Measurements from ENCODE around the gene FKRP. TPM values are rescaled to one million over a fixed set of nuclear protein-coding genes. Genes with fewer than 3 reads are reported as not detected.

The FKRP gene
- total and polyA plus RNA-seq, 3 donors from 2014 or later: 22.9 to 37.2 (median 33.0) TPM

DNA sequence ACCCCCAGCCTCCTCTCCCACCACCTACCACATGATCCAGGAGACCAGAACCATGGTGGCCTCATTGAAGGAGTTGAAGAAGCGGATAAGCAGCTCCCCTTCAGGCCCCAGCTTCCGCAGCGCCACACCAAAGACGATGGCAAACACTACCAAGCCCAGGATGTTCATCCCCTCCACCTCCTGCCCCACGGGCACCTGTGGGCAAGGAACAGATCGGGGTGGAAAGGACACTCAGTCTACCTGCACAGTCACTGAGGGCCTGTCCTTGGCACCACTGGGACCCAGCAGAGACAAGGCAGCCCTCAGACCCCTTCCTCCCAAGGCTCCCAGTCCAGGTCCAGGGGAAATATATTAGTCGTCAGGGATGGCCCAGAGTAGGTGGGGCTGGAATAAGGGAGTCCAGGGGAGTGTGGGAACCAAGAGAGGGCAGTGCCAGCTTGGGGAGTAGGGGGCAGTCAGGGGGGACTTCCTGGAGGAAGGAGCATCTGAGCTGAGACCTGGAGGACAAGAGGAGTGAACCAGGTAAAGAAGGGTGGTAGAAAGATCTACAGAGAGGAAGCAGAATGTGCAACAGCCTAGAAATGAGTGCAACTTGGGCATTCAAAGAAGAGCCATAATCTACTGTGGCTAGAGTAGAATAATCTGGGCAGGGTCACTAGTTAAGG is 36.6 kb downstream of the FKRP start:
- 93 to 100% methylated on average over 1 to 7 of the region's 7 CpGs for WGBS, 2 donors
- H3K4me1 ChIP-seq: peaks cover 31% of the 10 kb centered on the region
- DNase-seq: no peak
- no peak overlapping the region for H3K4me3 ChIP-seq
- intact Hi-C loops (cut with DNase I; ENCODE audit: low total_unique reads): no loop called here
- TF ChIP-seq, protein P1, sequence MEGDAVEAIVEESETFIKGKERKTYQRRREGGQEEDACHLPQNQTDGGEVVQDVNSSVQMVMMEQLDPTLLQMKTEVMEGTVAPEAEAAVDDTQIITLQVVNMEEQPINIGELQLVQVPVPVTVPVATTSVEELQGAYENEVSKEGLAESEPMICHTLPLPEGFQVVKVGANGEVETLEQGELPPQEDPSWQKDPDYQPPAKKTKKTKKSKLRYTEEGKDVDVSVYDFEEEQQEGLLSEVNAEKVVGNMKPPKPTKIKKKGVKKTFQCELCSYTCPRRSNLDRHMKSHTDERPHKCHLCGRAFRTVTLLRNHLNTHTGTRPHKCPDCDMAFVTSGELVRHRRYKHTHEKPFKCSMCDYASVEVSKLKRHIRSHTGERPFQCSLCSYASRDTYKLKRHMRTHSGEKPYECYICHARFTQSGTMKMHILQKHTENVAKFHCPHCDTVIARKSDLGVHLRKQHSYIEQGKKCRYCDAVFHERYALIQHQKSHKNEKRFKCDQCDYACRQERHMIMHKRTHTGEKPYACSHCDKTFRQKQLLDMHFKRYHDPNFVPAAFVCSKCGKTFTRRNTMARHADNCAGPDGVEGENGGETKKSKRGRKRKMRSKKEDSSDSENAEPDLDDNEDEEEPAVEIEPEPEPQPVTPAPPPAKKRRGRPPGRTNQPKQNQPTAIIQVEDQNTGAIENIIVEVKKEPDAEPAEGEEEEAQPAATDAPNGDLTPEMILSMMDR (IDR thresholded peaks at IDR 0.05): no peak
- no peak for TF ChIP-seq POLR2A (IDR thresholded peaks at IDR 0.05)
- no peak overlapping the region for H3K27ac ChIP-seq
- H3K27me3 ChIP-seq: no peaks in the 10 kb centered on the region
- no peaks in the 10 kb centered on the region for H3K9me3 ChIP-seq
- no peaks in the 10 kb centered on the region for H3K36me3 ChIP-seq (ENCODE audit: low read depth, missing control alignments)

DNA sequence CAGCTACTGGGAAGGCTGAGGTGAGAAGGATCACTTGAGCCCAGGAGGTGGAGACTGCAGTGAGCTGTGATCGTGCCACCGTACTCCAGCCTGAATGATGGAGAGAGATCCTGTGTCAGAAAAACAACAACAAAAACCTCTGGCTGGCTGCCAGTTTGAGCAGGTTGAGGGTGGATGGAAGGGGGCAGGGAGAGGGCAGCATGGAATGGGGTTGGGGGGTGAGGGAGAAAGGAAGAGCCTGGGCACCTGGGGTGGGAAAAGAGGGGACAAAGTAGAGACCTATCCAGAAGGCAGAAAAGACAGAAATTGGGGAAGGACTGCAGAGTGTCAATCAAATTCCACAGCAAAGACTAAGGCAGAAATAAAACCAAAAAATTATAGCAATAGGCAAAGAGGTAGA is 37.8 kb downstream of the FKRP start:
- DNase-seq: no peak
- no peaks in the 10 kb centered on the region for H3K36me3 ChIP-seq (ENCODE audit: low read depth, missing control alignments)
- no peak for TF ChIP-seq POLR2A (IDR thresholded peaks at IDR 0.05)
- TF ChIP-seq, protein P1 (IDR thresholded peaks at IDR 0.05): no peak
- no peaks in the 10 kb centered on the region for H3K9me3 ChIP-seq
- H3K27me3 ChIP-seq: no peaks in the 10 kb centered on the region
- H3K27ac ChIP-seq: no peak overlapping the region
- H3K4me3 ChIP-seq: no peak overlapping the region
- WGBS, 2 donors: 65 to 86% methylated on average over 2 of the region's 2 CpGs
- peaks cover 31% of the 10 kb centered on the region for H3K4me1 ChIP-seq
- intact Hi-C loops (cut with DNase I; ENCODE audit: low total_unique reads): no loop called here

DNA sequence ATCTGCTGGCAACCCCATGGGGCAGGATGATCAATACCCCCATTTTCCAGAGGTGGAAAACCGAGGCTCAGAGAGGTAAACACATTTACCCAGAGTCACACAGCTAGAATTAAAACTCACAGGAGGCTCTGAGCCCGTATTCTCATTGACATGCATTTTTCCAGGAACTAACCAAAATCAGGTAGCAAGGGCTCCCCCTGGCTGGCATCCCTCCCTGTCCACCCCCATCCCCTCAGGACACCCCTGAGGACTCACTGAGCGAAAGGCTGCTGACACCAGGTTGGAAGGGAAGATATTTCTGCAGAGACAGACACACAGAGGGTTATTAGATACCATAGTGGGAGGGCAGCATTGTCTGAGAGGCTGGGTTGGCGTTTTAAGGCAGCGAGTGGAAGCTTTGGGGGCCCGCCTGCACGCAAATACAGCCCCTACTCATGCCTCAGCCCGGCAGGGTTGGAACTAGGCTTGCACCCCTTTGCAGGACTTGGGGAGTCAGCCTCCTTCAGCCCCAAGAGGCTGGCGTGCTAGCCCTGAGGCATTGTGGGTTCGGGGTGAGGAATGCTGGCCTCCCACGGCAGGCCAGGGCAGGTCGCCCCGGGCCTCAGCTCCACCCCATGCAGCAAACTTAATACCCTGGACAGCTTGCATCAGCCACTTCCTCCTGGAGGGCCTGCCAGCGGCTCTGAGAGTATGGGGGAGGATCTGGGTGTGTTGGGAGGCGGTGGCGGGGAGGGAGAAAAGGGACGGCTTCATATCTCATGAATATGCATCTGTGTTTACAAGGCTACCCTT is 38.6 kb downstream of the FKRP start:
- TF ChIP-seq POLR2A (IDR thresholded peaks at IDR 0.05): no peak
- TF ChIP-seq, protein P1 (IDR thresholded peaks at IDR 0.05): no peak
- intact Hi-C loops (cut with DNase I; ENCODE audit: low total_unique reads): no loop called here
- no peaks in the 10 kb centered on the region for H3K27me3 ChIP-seq
- 52 to 87% methylated on average over 3 to 17 of the region's 17 CpGs for WGBS, 2 donors
- DNase-seq: peak; percentile 82
- peak overlapping the region in 1 of 2 donors; percentile 69 for H3K27ac ChIP-seq
- peaks cover 31% of the 10 kb centered on the region for H3K4me1 ChIP-seq
- peak overlapping the region in 1 of 2 donors; percentile 5 for H3K4me3 ChIP-seq
- no peaks in the 10 kb centered on the region for H3K9me3 ChIP-seq
- no peaks in the 10 kb centered on the region for H3K36me3 ChIP-seq (ENCODE audit: low read depth, missing control alignments)

DNA sequence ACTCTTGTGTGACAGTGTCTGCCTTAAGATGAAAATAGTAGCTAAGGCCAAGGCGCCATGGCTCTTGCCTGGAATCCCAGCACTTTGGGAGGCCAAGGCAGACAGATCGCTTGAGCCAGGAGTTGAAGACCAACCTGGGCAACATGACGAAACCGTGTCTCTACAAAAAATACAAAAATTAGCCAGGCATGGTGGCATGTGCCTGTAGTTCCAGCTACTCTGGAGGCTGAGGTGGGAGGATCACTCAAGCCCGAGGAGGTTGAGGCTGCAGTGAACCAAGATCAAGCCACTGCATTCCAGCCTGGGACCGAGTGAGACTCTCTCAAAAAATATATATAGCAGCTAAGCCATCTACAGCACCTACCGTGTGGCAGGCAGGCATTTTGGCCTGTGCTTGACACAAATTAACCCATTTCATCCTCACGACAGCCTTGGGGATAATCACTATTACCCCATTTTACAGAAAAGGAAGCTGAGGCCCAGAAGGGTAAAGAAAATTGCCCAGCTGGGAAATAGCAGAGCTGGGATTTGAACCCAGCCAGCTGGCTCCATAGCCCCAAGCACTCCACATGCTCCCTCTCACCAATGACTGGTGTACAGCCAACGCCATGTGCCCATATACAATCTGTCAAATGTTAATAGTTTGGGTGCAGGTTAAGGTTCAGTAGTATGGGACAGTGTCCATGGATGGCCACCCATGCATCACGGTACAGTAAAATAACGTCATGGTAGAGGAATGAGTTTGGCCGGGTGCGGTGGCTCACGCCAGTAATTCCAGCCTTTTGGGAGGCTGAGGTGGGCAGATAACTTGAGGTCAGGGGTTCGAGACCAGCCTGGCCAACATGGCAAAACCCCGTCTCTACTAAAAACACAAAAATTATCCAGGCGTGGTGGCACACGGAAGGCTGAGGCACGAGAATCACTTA is 39.5 kb downstream of the FKRP start:
- WGBS, 2 donors: 80 to 82% methylated on average over 18 to 19 of the region's 19 CpGs
- no peak for DNase-seq
- Histone ChIP-seq H3K4me3 (no peak overlapping the region), H3K9me3 (no peaks in the 10 kb centered on the region), H3K27me3 (no peaks in the 10 kb centered on the region), H3K27ac (peak overlapping the region; percentile 29 to 83), H3K36me3 (ENCODE audit: low read depth, missing control alignments) (no peaks in the 10 kb centered on the region), H3K4me1 (peaks cover 31% of the 10 kb centered on the region)
- TF ChIP-seq POLR2A (IDR thresholded peaks at IDR 0.05): no peak
- TF ChIP-seq, protein P1 (IDR thresholded peaks at IDR 0.05): no peak
- intact Hi-C loops (cut with DNase I; ENCODE audit: low total_unique reads): no loop called here

Data from testis (tissue), 3 donors.